Endothelial cell (in vitro differentiated cells): ENCODE measurements around the gene PHF13. TPM values are rescaled to one million over a fixed set of nuclear protein-coding genes. Genes with fewer than 3 reads are reported as not detected.
A peak's percentile ranks its signal among the peaks of the same experiment; 100 is the strongest.
"Not testable (repeated sequence)": the region's sequence is repeated elsewhere in the genome, so short reads cannot be mapped to it uniquely, and the experiment has no call there.

ENCODE experiments used
- DNase-seq: peaks from one replicate; pipeline ENCODE4 v3.0.0; 2021; ENCODE audit warnings: low spot score
- H3K27ac Mint-ChIP-seq: one replicate; pipeline ENCODE4 v1.8.0; 2021; ENCODE audit warnings: mixed read lengths, inconsistent platforms; ENCODE audit not compliant: unreplicated experiment
- H3K27me3 Mint-ChIP-seq: one replicate; pipeline ENCODE4 v1.8.0; 2021; ENCODE audit warnings: mild to moderate bottlenecking, moderate library complexity, mixed read lengths, inconsistent platforms; ENCODE audit not compliant: unreplicated experiment
- H3K36me3 Mint-ChIP-seq: one replicate; pipeline ENCODE4 v1.8.0; 2021; ENCODE audit warnings: mild to moderate bottlenecking, low read depth, mixed read lengths, inconsistent platforms; ENCODE audit not compliant: unreplicated experiment
- H3K4me1 Mint-ChIP-seq: one replicate; pipeline ENCODE4 v1.8.0; 2021; ENCODE audit warnings: mild to moderate bottlenecking, mixed read lengths, inconsistent platforms; ENCODE audit not compliant: unreplicated experiment
- H3K4me3 Mint-ChIP-seq: one replicate; pipeline ENCODE4 v1.8.0; 2021; ENCODE audit warnings: mild to moderate bottlenecking, mixed read lengths, inconsistent platforms; ENCODE audit not compliant: unreplicated experiment
- H3K9me3 Mint-ChIP-seq: one replicate; pipeline ENCODE4 v1.8.0; 2021; ENCODE audit warnings: mixed read lengths, inconsistent platforms; ENCODE audit not compliant: unreplicated experiment
- CTCF ChIP-seq: fragments of 200-600 bp; sonication (generic); IDR thresholded peaks from one replicate; pipeline ENCODE4 v1.5.0; 2021; ENCODE audit warnings: antibody characterized with exemption; ENCODE audit not compliant: unreplicated experiment
- total RNA-seq: library from RNA; stranded (reverse); fragmentation: NEBNext Ultra II Directional; extraction: Animal tissue kit (Norgen Biotek cat#: 25700); gene quantifications from one replicate; pipeline ENCODE4 v1.2.1, GENCODE V29; 2021; ENCODE audit not compliant: unreplicated experiment

PHF13 gene
- total RNA-seq, 1 donor from 2014 or later = 21.6 TPM

GRCh38 chr1:6632588-6633514 lies 19.3 kb downstream of the PHF13 start:
- TF ChIP-seq CTCF = no peak
- no peak overlapping the region for H3K4me3 Mint-ChIP-seq
- H3K4me1 Mint-ChIP-seq = peaks cover 4% of the 10 kb centered on the region
- H3K9me3 Mint-ChIP-seq = no peaks in the 10 kb centered on the region
- H3K27ac Mint-ChIP-seq = no peak overlapping the region
- no peaks in the 10 kb centered on the region for H3K27me3 Mint-ChIP-seq
- peaks cover 28% of the 10 kb centered on the region for H3K36me3 Mint-ChIP-seq
- no peak for DNase-seq

- peak; percentile 33 for TF ChIP-seq CTCF
- no peaks in the 10 kb centered on the region for H3K9me3 Mint-ChIP-seq
- peaks cover 2% of the 10 kb centered on the region for H3K27me3 Mint-ChIP-seq
- H3K4me1 Mint-ChIP-seq = peaks cover under 1% of the 10 kb centered on the region
- no peak overlapping the region for H3K4me3 Mint-ChIP-seq
- no peak overlapping the region for H3K27ac Mint-ChIP-seq
- peaks cover 27% of the 10 kb centered on the region for H3K36me3 Mint-ChIP-seq
- DNase-seq = peak; percentile 56
These were observed 21.0 kb downstream of the PHF13 start for GRCh38 chr1:6634371-6635052.

- no peak for DNase-seq
- Mint-ChIP-seq H3K36me3 (peaks cover 24% of the 10 kb centered on the region), H3K9me3 (no peaks in the 10 kb centered on the region), H3K27me3 (peaks cover 2% of the 10 kb centered on the region), H3K4me3 (no peak overlapping the region), H3K4me1 (no peaks in the 10 kb centered on the region), H3K27ac (no peak overlapping the region)
- no peak for TF ChIP-seq CTCF
These were observed 21.8 kb downstream of the PHF13 start for GRCh38 chr1:6635161-6635909.

- Mint-ChIP-seq H3K27me3 (peaks cover 2% of the 10 kb centered on the region), H3K4me3 (no peak overlapping the region), H3K27ac (no peak overlapping the region), H3K4me1 (no peaks in the 10 kb centered on the region), H3K9me3 (no peaks in the 10 kb centered on the region), H3K36me3 (peaks cover 24% of the 10 kb centered on the region)
- no peak for DNase-seq
- no peak for TF ChIP-seq CTCF
These were observed 22.6 kb downstream of the PHF13 start for GRCh38 chr1:6635910-6636760.

- H3K4me1 Mint-ChIP-seq, H3K4me3 Mint-ChIP-seq, H3K27me3 Mint-ChIP-seq, H3K27ac Mint-ChIP-seq, H3K9me3 Mint-ChIP-seq, DNase-seq: not testable (repeated sequence)
- H3K36me3 Mint-ChIP-seq = peaks cover 28% of the 10 kb centered on the region
These were observed 23.2 kb downstream of the PHF13 start for GRCh38 chr1:6636778-6637177.
